ENCODE results near the gene TAL1. TPM values are rescaled to one million over a fixed set of nuclear protein-coding genes. Genes with fewer than 3 reads are reported as not detected.

Gene TAL1
- polyA plus RNA-seq, 3 donors: 0.50 TPM; not detected in 2

- no peak for DNase-seq
- no peaks in the 10 kb centered on the region for H3K9me3 ChIP-seq (replicated peaks in 1 of 2; ENCODE audit: control insufficient read depth in 1 of 2, insufficient read depth in 1 of 2, low read length in 2 of 2)
- Mint-ChIP-seq H3K36me3 (no peaks in the 10 kb centered on the region), H3K27ac (no peak overlapping the region), H3K27me3 (ENCODE audit: low read depth in 3 of 3) (peaks cover 1 to 5% (median 3%) of the 10 kb centered on the region in 3 donors), H3K4me3 (no peak overlapping the region), H3K4me1 (no peaks in the 10 kb centered on the region), H3K9me3 (no peaks in the 10 kb centered on the region)
- peaks cover 12 to 15% of the 10 kb centered on the region in 2 donors for H3K4me1 ChIP-seq (ENCODE audit: control insufficient read depth in 1 of 2, insufficient read depth in 2 of 2, low read length in 2 of 2)
- no peak overlapping the region for H3K9ac ChIP-seq (ENCODE audit: insufficient read depth, low read length, poor library complexity, severe bottlenecking)
- no peak overlapping the region for H2AFZ ChIP-seq (ENCODE audit: insufficient read depth, low read depth, low read length, poor library complexity, severe bottlenecking)
- no peaks in the 10 kb centered on the region for H4K20me1 ChIP-seq (ENCODE audit: insufficient read depth, low read length)
- no peaks in the 10 kb centered on the region for H3K27me3 ChIP-seq (ENCODE audit: control insufficient read depth in 2 of 2, insufficient read depth in 2 of 2, low read length in 2 of 2)
- no peaks in the 10 kb centered on the region for H3K36me3 ChIP-seq (replicated peaks in 1 of 2; ENCODE audit: control insufficient read depth in 1 of 2, insufficient read depth in 2 of 2, low read length in 2 of 2)
- no peak overlapping the region for H3K4me2 ChIP-seq (replicated peaks; ENCODE audit: extremely low read depth, low read length, poor library complexity, severe bottlenecking)
- intact Hi-C loops (cut with micrococcal nuclease): no loop called here
- TF ChIP-seq CTCF (IDR thresholded peaks at IDR 0.05): no peak
- 96% methylated on average over 4 of the region's 4 CpGs for WGBS (ENCODE audit: insufficient coverage)
- no peak overlapping the region for H3K4me3 ChIP-seq (replicated peaks in 1 of 3; ENCODE audit: low read depth in 2 of 3, low read length in 3 of 3)
- H3K79me2 ChIP-seq (ENCODE audit: insufficient read depth, low read length): no peaks in the 10 kb centered on the region
- no peak overlapping the region for H3K27ac ChIP-seq (ENCODE audit: low read depth in 1 of 2, low read length in 2 of 2)
Observed at GRCh38 chr1:47215713-47216112, 16.3 kb downstream of the TAL1 start.

- no peaks in the 10 kb centered on the region for H3K4me1 Mint-ChIP-seq
- H3K4me1 ChIP-seq (ENCODE audit: control insufficient read depth in 1 of 2, insufficient read depth in 2 of 2, low read length in 2 of 2): peaks cover 12 to 15% of the 10 kb centered on the region in 2 donors
- H3K36me3 ChIP-seq (replicated peaks in 1 of 2; ENCODE audit: control insufficient read depth in 1 of 2, insufficient read depth in 2 of 2, low read length in 2 of 2): no peaks in the 10 kb centered on the region
- WGBS (ENCODE audit: insufficient coverage): 11% methylated on average over 3 of the region's 3 CpGs
- peaks cover 0 to 4% (median 1%) of the 10 kb centered on the region in 3 donors for H3K27me3 Mint-ChIP-seq (ENCODE audit: low read depth in 3 of 3)
- no peaks in the 10 kb centered on the region for H3K79me2 ChIP-seq (ENCODE audit: insufficient read depth, low read length)
- no peaks in the 10 kb centered on the region for H3K9me3 Mint-ChIP-seq
- no peak overlapping the region for H3K27ac ChIP-seq (ENCODE audit: low read depth in 1 of 2, low read length in 2 of 2)
- H4K20me1 ChIP-seq (ENCODE audit: insufficient read depth, low read length): no peaks in the 10 kb centered on the region
- DNase-seq: no peak
- no peak for TF ChIP-seq CTCF (IDR thresholded peaks at IDR 0.05)
- H3K4me3 Mint-ChIP-seq: no peak overlapping the region
- H3K27ac Mint-ChIP-seq: no peak overlapping the region
- no peaks in the 10 kb centered on the region for H3K9me3 ChIP-seq (replicated peaks in 1 of 2; ENCODE audit: control insufficient read depth in 1 of 2, insufficient read depth in 1 of 2, low read length in 2 of 2)
- no peaks in the 10 kb centered on the region for H3K27me3 ChIP-seq (ENCODE audit: control insufficient read depth in 2 of 2, insufficient read depth in 2 of 2, low read length in 2 of 2)
- intact Hi-C loops (cut with micrococcal nuclease): no loop called here
- H3K36me3 Mint-ChIP-seq: no peaks in the 10 kb centered on the region
- H3K4me2 ChIP-seq (replicated peaks; ENCODE audit: extremely low read depth, low read length, poor library complexity, severe bottlenecking): no peak overlapping the region
- no peak overlapping the region for H2AFZ ChIP-seq (ENCODE audit: insufficient read depth, low read depth, low read length, poor library complexity, severe bottlenecking)
- H3K4me3 ChIP-seq (replicated peaks in 1 of 3; ENCODE audit: low read depth in 2 of 3, low read length in 3 of 3): no peak overlapping the region
- no peak overlapping the region for H3K9ac ChIP-seq (ENCODE audit: insufficient read depth, low read length, poor library complexity, severe bottlenecking)
Observed at GRCh38 chr1:47214549-47214948, 17.5 kb downstream of the TAL1 start.
